Right renal pelvis (tissue), 4 donors: ENCODE data around the gene FAM13C. TPM values are rescaled to one million over a fixed set of nuclear protein-coding genes. Genes with fewer than 3 reads are reported as not detected.

Source experiments
- DNase-seq, 4 donors: peaks; one replicate each; pipeline ENCODE4 v3.0.0-alpha.2; 2013; ENCODE audit warnings: low read depth in 4 of 4, low spot score in 3 of 4, missing footprints in 1 of 4
- polyA plus RNA-seq, 4 donors: library from polyadenylated mRNA; unstranded; fragments of 120-200 nt; gene quantifications; one replicate each; pipeline ENCODE4 v1.2.1, GENCODE V29; 2013; ENCODE audit not compliant: insufficient read length in 4 of 4

The FAM13C gene
- polyA plus RNA-seq, 4 donors, result 7.2 to 10.8 (median 9.0) TPM

DNA sequence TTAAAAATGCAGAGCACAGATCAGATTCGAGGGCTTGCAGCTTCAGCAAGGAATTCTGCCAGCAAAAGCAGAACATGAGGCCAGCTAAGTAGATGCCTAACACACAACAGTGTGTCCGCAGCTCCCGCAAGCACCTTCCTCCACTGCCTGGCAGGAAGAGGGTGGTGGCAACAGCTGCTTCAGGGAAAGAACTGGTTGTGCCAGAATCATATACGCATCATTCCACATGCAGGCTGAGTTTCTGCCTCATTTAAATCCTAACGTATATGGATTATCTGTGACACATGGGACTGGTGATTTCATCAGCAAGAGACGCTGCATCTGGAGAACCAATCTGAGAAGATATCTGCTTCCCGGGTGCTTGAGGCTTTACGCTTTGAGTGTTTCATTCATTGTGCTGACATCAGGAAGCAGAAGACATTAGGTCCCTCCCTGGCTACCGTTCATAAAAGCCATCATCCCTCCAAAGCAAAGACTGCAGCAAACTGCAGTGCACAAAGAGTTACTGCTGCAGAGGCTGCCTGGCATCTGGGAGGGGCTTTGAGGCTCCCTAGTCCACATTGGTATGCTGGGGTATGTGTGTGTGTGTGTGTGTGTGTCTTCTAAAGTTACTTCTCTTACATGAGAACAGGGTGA is 78.8 kb downstream of the FAM13C start:
- DNase-seq, result peak in 1 of 4 donors; percentile 6

DNA sequence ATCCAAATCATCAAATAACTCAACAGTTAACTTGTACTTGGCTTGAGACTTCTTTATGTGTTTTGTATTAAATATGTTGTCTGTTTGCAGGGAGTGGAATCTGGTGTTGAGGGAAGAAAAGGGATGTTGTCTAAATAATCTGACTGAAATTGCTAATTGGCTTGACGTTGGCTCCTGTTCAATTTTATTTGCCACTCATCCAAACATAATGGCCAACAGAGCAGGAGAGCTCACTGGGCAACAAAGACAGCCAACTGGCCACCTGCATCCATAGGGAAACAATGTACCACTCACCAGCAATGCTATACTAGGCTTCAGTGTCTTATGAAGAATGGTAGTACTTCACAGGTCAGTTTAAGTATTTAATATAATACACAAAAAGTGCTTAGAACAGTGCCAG is 80.5 kb downstream of the FAM13C start:
- DNase-seq, result no peak

DNA sequence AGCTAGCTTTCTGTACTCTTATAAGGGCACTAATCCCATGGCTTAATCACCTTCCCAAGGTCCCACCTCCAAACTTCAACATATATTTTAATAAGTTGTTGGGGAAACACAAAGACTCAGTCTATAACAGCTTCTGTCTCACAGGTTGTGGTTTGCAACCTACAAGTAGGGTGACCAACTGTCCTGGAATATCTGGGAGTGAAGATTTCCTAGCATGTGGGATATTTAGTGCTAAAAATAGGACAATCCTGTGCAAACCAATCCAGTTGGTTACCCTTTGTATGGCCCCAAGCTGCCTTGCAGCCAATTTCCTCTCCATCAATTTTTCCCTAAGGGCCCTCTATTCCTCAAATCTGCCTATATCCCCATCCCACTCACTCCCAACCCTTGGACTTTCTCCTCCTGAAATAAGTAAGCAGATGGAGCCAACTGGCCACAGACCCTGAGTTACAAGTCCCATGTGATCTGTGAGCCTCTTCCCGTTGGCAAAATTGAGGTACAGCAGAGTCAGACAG is 82.3 kb downstream of the FAM13C start:
- no peak for DNase-seq

DNA sequence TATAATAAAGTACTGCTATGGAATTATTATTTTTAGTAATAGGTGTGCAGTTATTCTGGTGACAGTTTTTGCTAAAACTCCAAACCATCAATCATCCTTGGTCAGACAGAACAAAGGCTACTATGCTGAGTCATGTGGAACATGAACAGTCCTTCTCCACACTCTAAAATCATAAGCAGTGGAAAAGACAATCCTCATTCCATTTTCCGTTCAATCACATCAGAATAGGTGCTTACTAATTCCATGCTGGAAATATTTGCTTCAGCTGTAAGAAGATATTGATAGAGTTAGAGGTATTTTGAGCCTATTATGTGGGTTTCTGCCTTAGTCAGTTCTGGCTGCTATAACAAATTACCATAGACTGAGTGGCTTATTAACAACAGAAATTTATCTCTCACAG is 82.9 kb downstream of the FAM13C start:
- no peak for DNase-seq

DNA sequence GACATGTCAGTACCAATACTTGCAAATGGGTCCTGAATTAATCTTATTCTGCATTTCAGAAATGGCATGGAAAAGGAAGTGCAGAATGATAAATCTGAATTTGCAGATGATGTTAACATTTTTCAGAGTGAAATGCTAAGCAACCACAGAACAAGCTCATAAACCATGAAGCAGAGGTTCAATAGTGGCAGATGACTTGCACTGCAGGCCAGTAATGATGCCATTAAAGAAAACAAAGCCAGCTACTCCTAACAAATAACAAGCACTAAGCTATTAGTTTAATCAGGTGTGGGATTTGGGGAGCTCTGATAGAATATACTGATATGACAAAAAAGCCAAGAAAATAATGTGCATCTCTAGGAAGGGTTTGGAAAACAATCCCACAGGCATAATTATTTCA is 85.4 kb downstream of the FAM13C start:
- no peak for DNase-seq

DNA sequence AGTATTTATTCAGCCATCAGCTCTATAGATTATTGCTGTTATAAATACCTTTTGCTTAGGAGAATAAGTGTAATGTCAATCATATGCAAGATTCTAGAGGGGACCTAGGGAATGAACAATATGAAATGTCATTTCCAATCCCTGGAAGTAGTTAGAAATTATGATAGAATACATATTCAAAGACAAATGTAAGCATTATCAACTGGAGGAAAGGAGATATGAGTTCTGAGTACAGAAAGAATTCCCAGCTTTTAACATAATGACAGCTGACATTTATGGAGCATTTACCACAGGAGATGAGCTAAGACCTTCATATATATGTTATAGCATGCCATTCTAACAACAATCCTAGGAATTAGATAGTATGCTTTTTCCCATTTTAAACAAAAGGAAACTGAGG is 86.2 kb downstream of the FAM13C start:
- no peak for DNase-seq

DNA sequence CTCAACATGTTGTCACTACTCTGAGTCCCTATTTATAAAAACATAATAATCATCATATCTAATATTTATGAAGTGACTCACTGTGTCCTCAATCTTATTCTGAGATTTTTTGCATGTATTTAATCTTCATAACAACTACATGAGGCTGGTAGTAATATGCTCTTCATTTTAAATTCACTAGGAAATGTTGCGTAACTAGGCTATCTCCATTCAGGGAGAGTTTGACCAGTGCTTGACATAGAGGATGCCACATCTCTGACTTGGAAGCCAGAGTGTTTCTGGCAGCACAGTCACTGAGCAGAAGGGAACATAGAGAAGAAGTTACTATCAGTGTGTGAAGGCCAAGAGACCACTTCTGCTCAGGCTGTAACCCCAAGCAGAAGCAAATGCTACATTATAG is 88.9 kb downstream of the FAM13C start:
- no peak for DNase-seq

DNA sequence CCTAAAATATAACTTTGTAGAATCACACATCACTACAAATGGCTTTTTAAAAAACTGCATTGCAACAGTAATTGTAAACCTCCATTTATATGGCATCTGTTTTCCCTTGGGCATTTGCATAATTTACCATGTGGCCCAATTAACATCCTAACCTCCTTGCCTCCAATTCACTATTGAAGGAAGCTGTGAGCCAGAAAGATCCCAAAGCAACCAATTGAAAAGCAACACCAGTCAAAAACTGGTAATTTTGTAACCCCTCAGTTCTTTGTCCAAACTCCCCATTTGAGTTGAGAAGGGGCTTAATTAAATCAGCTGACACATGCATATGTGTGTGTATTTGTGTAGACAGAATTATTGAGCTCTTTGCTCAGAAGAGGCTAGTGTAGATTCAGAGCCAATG is 90.3 kb downstream of the FAM13C start:
- no peak for DNase-seq

DNA sequence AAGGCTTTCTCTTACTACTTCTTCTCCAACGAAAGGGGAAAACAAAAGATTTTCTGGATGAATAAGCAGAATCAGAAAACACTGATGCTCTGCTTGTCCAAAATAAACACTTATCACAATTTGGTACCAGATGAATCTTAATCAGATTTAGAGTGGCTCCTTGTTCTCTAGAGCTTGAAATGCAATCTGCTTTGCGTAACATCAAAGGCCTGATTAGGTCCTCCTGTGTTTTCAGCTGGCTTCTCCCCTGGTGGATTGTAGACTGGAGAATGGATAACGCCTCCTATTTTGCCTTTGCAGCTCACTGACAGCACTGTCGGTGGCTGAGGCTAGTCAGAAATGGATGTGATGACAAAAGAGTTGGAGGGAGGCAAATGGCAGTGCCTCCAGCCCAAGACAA is 91.2 kb downstream of the FAM13C start:
- no peak for DNase-seq

DNA sequence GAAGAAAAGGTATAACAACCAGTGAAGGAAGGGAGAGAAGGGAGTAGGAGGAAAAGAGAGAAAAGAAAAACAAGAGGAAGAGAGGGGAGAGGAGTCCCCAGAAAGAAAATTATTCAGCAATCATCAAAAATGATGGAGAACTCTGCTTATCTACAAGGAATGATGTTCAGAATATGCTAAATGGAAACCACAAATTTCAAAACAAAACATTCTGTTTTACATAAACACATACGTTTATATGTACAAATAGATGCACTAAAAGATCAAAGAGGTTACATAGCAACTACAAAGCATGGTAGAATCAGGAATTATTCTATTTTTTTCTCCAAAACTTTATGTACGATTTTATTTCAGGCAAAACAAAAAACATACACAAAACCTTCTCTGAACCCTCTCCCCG is 91.9 kb downstream of the FAM13C start:
- DNase-seq, result no peak

DNA sequence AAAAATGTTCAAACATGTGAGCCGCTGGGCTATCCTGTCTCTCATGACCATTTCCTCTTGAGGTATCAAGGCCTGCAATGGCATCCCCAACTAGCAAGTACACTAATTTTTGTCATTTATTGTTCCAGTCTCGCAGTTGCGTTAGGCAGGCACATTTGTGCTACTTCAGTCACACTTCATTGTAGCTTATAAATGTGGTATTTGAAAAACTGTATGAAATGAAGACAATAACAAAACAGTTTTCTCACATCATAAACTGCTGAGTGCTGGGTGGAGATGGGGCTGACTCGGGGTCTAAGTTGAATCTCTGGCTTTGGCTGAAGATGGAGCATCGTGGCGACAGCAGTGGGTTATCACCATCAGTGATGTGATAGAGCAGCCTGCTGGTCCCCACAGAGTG is 92.7 kb downstream of the FAM13C start:
- DNase-seq, result no peak

DNA sequence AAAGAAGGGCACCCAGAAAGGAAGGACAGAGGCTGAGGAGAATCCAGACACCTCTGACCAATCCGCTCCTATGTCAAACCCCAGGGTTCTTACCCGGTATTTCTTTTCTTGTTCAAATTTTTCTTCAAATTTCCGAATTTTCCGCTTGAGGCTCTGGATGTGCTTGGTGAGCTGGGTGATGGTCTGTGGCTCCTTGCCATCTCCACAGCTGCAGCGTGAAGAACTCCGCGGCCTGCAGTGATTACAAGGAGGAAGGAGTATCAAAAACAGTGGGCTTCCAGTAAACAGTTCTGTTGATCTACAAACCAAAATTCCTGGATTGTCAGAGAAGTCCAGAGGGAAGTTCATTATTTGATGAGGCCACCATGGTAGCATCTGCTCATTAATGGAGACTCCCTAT is 93.9 kb downstream of the FAM13C start:
- no peak for DNase-seq

DNA sequence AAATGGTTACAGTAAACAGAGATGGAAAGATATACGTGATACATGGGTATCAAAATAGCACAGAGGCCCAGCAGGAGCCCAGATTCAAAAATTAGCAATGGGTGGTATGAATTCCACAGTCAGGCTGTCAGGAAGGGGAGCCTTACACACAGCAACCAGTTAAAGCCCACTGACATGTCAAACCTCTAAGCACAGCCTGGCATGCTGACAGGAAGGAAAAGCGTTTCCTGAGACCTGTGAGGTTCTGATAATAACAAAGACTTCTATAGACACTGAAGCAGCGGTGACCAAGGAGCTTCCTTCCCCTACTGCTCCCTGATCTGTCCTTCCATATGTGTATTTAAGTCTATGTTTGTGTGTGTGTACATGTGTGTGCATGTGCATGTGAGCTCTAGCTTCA is 96.0 kb downstream of the FAM13C start:
- DNase-seq, result no peak

DNA sequence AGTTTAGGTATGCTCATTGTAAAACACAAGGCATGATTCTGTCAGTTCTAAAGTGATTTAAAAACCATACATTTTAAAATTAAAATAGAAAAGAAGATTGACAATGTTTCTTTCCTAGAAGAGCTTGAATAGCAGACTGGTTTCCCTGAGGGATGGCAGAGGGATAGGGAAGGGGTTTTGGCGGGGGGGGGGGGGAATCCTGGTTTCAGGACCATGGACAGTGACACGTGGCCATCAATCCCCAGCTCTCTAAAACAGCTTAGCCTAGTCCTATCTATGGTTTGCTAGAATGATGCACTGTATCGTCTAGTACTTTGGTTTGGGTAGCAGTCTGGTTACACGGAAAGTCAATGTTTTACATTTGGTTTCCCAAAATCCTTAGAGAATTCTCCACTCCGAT is 97.2 kb downstream of the FAM13C start:
- DNase-seq, result no peak

DNA sequence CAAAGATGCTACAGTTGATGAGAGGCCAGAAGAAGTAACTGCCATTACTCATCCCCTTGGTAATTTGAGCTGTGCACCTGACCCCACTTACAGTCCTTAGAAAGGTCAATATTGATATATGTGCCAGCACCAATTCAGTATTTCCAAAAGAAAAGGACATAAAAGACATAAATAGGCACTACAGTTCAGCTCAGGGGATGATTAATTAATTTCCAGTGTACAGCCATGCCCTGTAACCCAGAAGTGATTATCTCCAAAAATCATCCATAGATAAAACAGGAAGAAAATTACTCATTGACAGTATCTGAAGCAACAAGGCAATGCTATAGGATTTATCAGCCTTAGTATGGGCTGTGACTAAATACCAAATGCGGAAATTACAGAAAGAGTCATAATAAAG is 103.5 kb downstream of the FAM13C start:
- DNase-seq, result no peak

DNA sequence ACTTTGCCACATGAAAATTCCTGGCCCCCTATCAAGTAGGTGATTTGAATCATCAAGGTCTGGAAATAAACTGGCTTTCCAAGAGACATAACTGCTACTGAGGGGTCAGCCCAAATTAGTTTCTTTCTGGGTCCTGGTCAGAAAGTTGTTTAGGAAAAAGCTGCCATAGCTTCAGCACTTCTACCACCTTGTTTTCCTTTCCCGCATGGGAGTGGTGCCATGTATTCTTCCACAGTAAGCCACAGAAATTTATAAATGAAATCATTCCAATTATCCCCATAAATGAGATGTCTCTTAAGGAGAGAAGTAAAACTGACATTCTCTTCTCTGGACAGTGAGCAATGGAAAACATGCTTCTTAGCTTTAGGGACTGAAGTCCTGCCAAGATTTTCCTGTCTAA is 105.1 kb downstream of the FAM13C start:
- DNase-seq, result no peak

DNA sequence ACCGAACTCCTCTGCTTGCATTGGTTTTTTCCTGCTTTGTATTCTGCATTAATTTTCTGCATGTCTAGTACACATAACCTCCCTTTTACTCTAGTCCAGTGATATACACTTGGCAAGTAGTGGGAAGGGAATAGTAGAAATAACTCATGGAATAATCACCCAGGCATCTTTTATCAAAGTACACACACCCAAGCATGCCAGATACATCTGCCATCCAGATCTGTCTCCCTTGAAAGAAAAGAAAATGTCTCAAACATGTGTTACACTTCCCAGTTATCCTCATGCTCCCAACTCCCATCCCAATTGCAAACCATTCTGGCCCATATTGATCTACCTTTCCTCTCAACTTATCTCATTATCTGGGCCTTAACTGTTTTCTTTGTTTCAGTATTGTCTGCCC is 106.9 kb downstream of the FAM13C start:
- DNase-seq, result no peak

DNA sequence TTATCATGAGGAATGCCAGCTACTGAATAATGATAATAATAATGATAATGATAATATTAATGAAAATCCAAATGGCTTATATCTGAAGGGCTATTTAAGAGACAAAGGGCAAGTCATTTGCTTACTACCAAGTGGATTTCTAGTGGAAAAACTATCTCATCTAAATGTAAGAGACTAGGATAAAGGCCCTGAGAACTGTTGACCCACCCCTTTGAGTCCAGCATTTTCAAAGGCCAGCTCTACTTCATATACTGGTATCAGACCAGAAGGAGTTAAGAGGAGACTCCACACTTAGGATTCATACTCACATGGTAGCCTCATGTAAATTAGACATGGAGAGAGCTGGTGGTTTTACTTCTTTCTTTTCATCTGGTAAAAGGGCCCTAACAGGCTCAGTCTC is 109.9 kb downstream of the FAM13C start:
- DNase-seq, result no peak

DNA sequence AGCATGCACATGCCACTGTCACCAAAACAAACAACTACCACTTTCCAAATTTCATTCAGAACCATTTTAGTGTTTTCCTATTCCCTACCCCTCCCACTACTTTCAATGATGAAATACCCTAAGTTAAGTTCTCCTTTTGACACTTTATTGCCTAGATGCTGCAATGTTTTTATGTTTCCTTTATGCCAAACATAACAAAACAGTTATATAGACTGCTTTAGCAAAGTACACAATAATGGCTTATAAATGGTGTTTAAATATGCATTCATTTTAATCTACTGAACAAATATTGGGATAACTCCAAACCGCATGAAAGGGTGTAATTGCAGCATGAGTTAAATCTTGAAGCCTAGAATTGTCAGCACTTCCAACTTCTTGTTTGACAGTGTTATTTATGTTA is 116.7 kb downstream of the FAM13C start:
- DNase-seq, result no peak

DNA sequence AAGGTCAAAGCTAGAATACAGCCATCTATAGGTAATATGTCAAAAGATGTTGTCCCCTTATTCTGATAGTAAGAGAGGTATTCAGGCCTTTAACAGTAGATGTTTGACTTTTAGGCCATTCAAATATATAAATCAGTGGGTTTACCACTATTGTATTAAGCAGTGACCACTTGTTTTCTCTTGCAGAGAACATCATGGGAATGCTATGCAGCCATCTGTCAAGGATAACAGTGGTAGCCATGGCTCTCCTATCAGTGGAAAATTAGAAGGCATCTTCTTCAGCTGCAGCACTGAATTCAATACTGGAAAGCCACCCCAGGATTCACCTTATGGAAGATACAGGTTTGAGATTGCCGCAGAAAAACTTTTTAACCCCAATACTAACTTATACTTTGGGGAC is 117.5 kb downstream of the FAM13C start:
- DNase-seq, result no peak

DNA sequence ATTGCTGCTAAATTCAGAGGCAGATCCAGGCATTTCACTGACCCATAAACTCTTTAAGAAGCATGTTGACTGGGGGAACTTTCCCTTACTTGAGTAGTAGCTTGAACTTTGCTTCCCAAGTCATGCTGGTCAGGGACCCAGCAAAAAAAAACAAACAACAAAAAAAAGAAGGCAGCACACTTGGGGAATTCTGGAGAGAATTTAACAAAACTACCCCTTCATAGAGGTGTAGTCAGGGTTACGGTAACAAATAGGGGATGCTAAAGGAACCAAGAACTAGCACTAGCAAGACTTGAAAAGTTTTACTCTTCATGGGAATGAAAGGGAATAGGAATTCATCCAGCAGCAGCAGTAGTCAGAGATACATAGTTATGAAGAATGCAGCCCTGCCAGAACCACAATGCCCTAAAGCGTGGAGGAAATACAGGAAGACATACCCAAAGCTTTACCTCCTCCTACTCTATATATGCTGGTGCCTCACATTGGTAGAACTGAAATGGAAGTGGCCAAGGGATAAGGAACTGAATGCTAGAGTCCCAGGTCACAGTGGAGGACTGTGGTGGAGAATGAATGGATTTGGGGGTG is 118.6 kb downstream of the FAM13C start:
- no peak for DNase-seq

DNA sequence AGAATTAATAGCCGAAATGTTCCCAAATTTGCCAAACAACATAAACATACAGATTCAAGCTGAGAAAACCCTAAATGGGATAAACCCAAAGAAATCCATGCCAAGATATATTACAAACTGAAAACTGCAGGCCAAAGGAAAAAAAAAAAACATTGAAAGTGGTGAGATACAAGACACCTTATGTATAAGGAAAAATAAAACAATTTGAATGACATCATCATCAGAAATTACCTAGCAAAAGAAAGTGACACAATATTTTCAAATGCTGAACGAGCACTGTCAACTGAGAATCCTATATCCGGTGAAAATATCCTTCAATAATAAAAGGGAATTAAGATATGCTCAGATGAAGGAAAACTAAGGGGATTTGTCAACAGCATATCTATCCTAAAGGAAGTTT is 119.4 kb downstream of the FAM13C start:
- no peak for DNase-seq

DNA sequence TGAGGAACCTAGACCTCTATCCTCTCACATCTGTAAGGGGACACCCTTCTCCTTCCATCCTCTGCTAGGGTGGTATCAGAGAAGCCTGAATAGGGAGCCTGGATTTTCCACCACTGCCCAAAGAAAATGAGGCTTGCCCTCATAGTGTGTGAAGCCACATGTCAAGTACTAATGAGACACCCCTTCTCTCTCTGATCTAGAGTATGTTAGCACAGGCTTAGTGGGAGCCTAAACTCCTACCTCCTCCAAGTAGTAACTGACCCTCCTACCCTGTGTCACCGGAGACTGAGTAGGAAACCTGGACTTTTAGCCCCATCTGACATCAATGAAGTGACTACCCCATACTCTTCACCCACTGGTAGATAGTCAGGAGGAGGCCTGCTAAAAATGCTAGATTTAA is 120.3 kb downstream of the FAM13C start:
- DNase-seq, result no peak
